Keratinocyte (primary cell): Measurements from ENCODE around the gene NKX2-3. TPM values are rescaled to one million over a fixed set of nuclear protein-coding genes. Genes with fewer than 3 reads are reported as not detected.
A peak's percentile ranks its signal among the peaks of the same experiment; 100 is the strongest.

Experiments
- DNase-seq: peaks from one replicate; pipeline ENCODE4 v3.0.0-alpha.2; 2011; ENCODE audit warnings: low read depth, missing footprints, low spot score
- FAIRE-seq: peaks from 2 replicates; lab custom pipeline; 2011; peaks lifted over from hg19 to GRCh38; lab: Jason Lieb, UNC
- H2AFZ ChIP-seq: 2 replicates; pipeline ENCODE4 v1.6.0; 2012; ENCODE audit warnings: low read length, control low read depth, inconsistent platforms; ENCODE audit not compliant: control insufficient read depth
- H3K27ac ChIP-seq: 2 replicates; pipeline ENCODE4 v1.5.1; 2011; ENCODE audit warnings: low read length; ENCODE audit not compliant: control insufficient read depth, insufficient read depth
- H3K27me3 ChIP-seq: 3 replicates; pipeline ENCODE4 v1.6.0; 2011; ENCODE audit warnings: low read length; ENCODE audit not compliant: control insufficient read depth, insufficient read depth; ENCODE audit errors: extremely low read depth
- H3K36me3 ChIP-seq, 2 experiments: 2 replicates in 1 of 2; 3 replicates in 1 of 2; pipeline ENCODE4 v1.5.1; 2011; ENCODE audit warnings: low read length in 2 of 2, mild to moderate bottlenecking in 1 of 2; ENCODE audit not compliant: control insufficient read depth in 2 of 2, insufficient read depth in 2 of 2; ENCODE audit errors: extremely low read depth in 1 of 2
- H3K4me1 ChIP-seq: 3 replicates; pipeline ENCODE4 v1.5.1; 2011; ENCODE audit warnings: low read length; ENCODE audit not compliant: control insufficient read depth, insufficient read depth; ENCODE audit errors: extremely low read depth
- H3K4me2 ChIP-seq: 3 replicates; pipeline ENCODE4 v1.6.0; 2011; ENCODE audit warnings: low read depth, low read length; ENCODE audit not compliant: control insufficient read depth, insufficient read depth; ENCODE audit errors: extremely low read depth
- H3K4me3 ChIP-seq, 3 experiments: fragments of 200-600 bp in 1 of 3; sonication (generic) in 1 of 3; 2 replicates in 2 of 3; 3 replicates in 1 of 3; pipeline ENCODE4 v1.5.1; 2011 to 2016; ENCODE audit warnings: low read length in 3 of 3, mild to moderate bottlenecking in 3 of 3, control low read depth in 2 of 3, inconsistent platforms in 1 of 3, low read depth in 1 of 3, mixed read lengths in 1 of 3, mixed run types in 1 of 3, moderate library complexity in 1 of 3; ENCODE audit not compliant: control insufficient read depth in 2 of 3, insufficient read depth in 2 of 3; ENCODE audit errors: extremely low read depth in 1 of 3
- H3K79me2 ChIP-seq: 2 replicates; pipeline ENCODE4 v1.6.0; 2012; ENCODE audit warnings: low read length; ENCODE audit not compliant: control insufficient read depth, insufficient read depth
- H3K9ac ChIP-seq: 3 replicates; pipeline ENCODE4 v1.6.0; 2011; ENCODE audit warnings: low read length; ENCODE audit not compliant: control insufficient read depth, insufficient read depth; ENCODE audit errors: extremely low read depth
- H3K9me1 ChIP-seq: 3 replicates; pipeline ENCODE4 v1.6.0; 2011; ENCODE audit warnings: low read length; ENCODE audit not compliant: control insufficient read depth, insufficient read depth; ENCODE audit errors: extremely low read depth
- H3K9me3 ChIP-seq: 2 replicates; pipeline ENCODE4 v1.5.1; 2012; ENCODE audit warnings: low read depth, low read length; ENCODE audit not compliant: control insufficient read depth
- H4K20me1 ChIP-seq: 3 replicates; pipeline ENCODE4 v1.6.0; 2011; ENCODE audit warnings: low read length; ENCODE audit not compliant: control insufficient read depth, insufficient read depth; ENCODE audit errors: extremely low read depth
- CTCF ChIP-seq, 3 experiments: IDR thresholded peaks in 1 of 3; conservative IDR thresholded peaks in 1 of 3; optimal IDR thresholded peaks in 1 of 3; 2 replicates in 2 of 3; 3 replicates in 1 of 3; pipeline versions ENCODE3 to v1.5.1; 2011; ENCODE audit warnings: low read length in 3 of 3, mild to moderate bottlenecking in 3 of 3, moderate library complexity in 2 of 3, control low read depth in 1 of 3, inconsistent platforms in 1 of 3; ENCODE audit not compliant: insufficient read depth in 2 of 3; ENCODE audit errors: extremely low read depth in 1 of 3
- EZH2 ChIP-seq: IDR thresholded peaks from one replicate; pipeline ENCODE4 v1.6.1; 2012; ENCODE audit warnings: inconsistent platforms, mild to moderate bottlenecking, low read length, moderate library complexity
- dilution Hi-C: fragments of 300-500 bp; cut with MboI; formaldehyde crosslinking; loops from one replicate; pipeline ENCODE4 v1.7.0; 2020; ENCODE audit warnings: low sequenced_read_pairs; ENCODE audit not compliant: extremely low pct_ligation_motif_present
- polyA plus RNA-seq, 5 experiments: library from polyadenylated mRNA; depleted of rRNA in 3 of 5; stranded (reverse) in 3 of 5; stranded (forward) in 1 of 5; unstranded in 1 of 5; fragments of >200 nt; gene quantifications; 1 replicate in 1 of 5; 2 replicates in 3 of 5; 3 replicates in 1 of 5; pipeline versions ENCODE4 v1.2.1 to v1.2.3, GENCODE V29; 2011 to 2012; ENCODE audit warnings: missing spikeins in 2 of 5, low read depth in 1 of 5, low replicate concordance in 1 of 5

NKX2-3 gene
- polyA plus RNA-seq, 1 donor (not counting 4 experiments of a cell fraction or from before 2014, with no cell fraction given) = not detected

GRCh38 chr10:99548041-99548530 lies 15.3 kb downstream of the NKX2-3 start:
- Histone ChIP-seq H3K79me2 (no peaks in the 10 kb centered on the region), H3K9me1 (no peaks in the 10 kb centered on the region), H3K4me2 (no peak overlapping the region), H3K27me3 (peaks cover 21% of the 10 kb centered on the region), H3K9me3 (no peaks in the 10 kb centered on the region), H3K36me3 (no peaks in the 10 kb centered on the region), H3K4me3 (no peak overlapping the region), H3K27ac (no peak overlapping the region), H2AFZ (no peak overlapping the region), H4K20me1 (no peaks in the 10 kb centered on the region), H3K9ac (no peak overlapping the region), H3K4me1 (peaks cover 6% of the 10 kb centered on the region)
- TF ChIP-seq CTCF (optimal IDR thresholded peaks at IDR 0.05 in 1 of 3, IDR thresholded peaks at IDR 0.05 in 1 of 3, conservative IDR thresholded peaks at IDR 0.05 in 1 of 3; ENCODE audit: extremely low read depth in 1 of 3, insufficient read depth in 2 of 3, low read length in 3 of 3) (peak; percentile 45 to 72 (median 59)), EZH2 (no peak)
- FAIRE-seq (peak; percentile 75), DNase-seq (no peak)
- dilution Hi-C loops = no loop called here

GRCh38 chr10:99551158-99551557 lies 18.4 kb downstream of the NKX2-3 start:
- Histone ChIP-seq H3K4me1 (peaks cover 6% of the 10 kb centered on the region), H3K9me1 (no peaks in the 10 kb centered on the region), H3K9me3 (no peaks in the 10 kb centered on the region), H3K4me2 (no peak overlapping the region), H3K9ac (no peak overlapping the region), H2AFZ (no peak overlapping the region), H3K79me2 (no peaks in the 10 kb centered on the region), H3K27me3 (peaks cover 15% of the 10 kb centered on the region), H3K36me3 (no peaks in the 10 kb centered on the region), H3K27ac (no peak overlapping the region), H4K20me1 (no peaks in the 10 kb centered on the region), H3K4me3 (no peak overlapping the region)
- no peak for TF ChIP-seq EZH2
- TF ChIP-seq CTCF (optimal IDR thresholded peaks at IDR 0.05 in 1 of 3, IDR thresholded peaks at IDR 0.05 in 1 of 3, conservative IDR thresholded peaks at IDR 0.05 in 1 of 3; ENCODE audit: extremely low read depth in 1 of 3, insufficient read depth in 2 of 3, low read length in 3 of 3) = no peak
- dilution Hi-C loops = no loop called here
- DNase-seq = peak; percentile 25
- FAIRE-seq = peak; percentile 44
